ENCODE data around the gene ZFP36. TPM values are rescaled to one million over a fixed set of nuclear protein-coding genes. Genes with fewer than 3 reads are reported as not detected.
A peak's percentile ranks its signal among the peaks of the same experiment; 100 is the strongest.

Gene ZFP36
- total and polyA plus RNA-seq, 10 donors, result 63.2 to 396 (median 165) TPM

- WGBS, 5 donors, result 19 to 39% (median 27%) methylated on average over 13 to 17 of the region's 17 CpGs
These were observed 9.0 kb upstream of the ZFP36 start for GRCh38 chr19:39397360-39398296.

GRCh38 chr19:39398297-39398864 is 8.3 kb upstream of the ZFP36 start:
- Histone ChIP-seq H3K36me3 (peaks cover 0 to 48% (median 29%) of the 10 kb centered on the region in 6 donors), H3K27ac (peak overlapping the region; percentile 83 to 100 (median 98)), H3K4me3 (peak overlapping the region in 4 of 8 donors; percentile 1 to 62 (median 14)), H3K9me3 (no peaks in the 10 kb centered on the region), H3K27me3 (replicated peaks in 1 of 7) (no peaks in the 10 kb centered on the region), H3K4me1 (peaks cover 45 to 85% (median 71%) of the 10 kb centered on the region in 6 donors)
- 31 to 56% (median 48%) methylated on average over 8 to 11 of the region's 11 CpGs for WGBS, 5 donors
- peak; percentile 95 for DNase-seq
- intact Hi-C loops (cut with DNase I; ENCODE audit: low total_unique reads), result no loop called here
- peak in 1 of 11 experiments; percentile 5 for TF ChIP-seq CTCF (IDR thresholded peaks at IDR 0.05 in 8 of 11, conservative IDR thresholded peaks at IDR 0.05 in 3 of 11)
- TF ChIP-seq POLR2A (IDR thresholded peaks at IDR 0.05), result no peak
- TF ChIP-seq POLR2AphosphoS5 (IDR thresholded peaks at IDR 0.05), result peak; percentile 69 to 87 (median 84)

More at GRCh38 chr19:39397360-39398296, 9.0 kb upstream of the ZFP36 start:
- intact Hi-C loops (cut with DNase I; ENCODE audit: low total_unique reads), result no loop called here
- Histone ChIP-seq H3K4me1 (peaks cover 45 to 85% (median 67%) of the 10 kb centered on the region in 6 donors), H3K4me3 (peak overlapping the region in 4 of 8 donors; percentile 1 to 62 (median 14)), H3K9me3 (no peaks in the 10 kb centered on the region), H3K27ac (peak overlapping the region; percentile 83 to 100 (median 98)), H3K27me3 (replicated peaks in 1 of 7) (no peaks in the 10 kb centered on the region), H3K36me3 (peaks cover 0 to 56% (median 35%) of the 10 kb centered on the region in 6 donors)
- peak; percentile 98 to 99 (median 99) for TF ChIP-seq CTCF (IDR thresholded peaks at IDR 0.05 in 8 of 11, conservative IDR thresholded peaks at IDR 0.05 in 3 of 11)
- peak; percentile 86 to 94 (median 89) for TF ChIP-seq POLR2AphosphoS5 (IDR thresholded peaks at IDR 0.05)
- TF ChIP-seq POLR2A (IDR thresholded peaks at IDR 0.05), result peak in 1 of 3 donors; percentile 15
- DNase-seq, result peak; percentile 98

GRCh38 chr19:39399668-39400050 is 7.0 kb upstream of the ZFP36 start:
- Histone ChIP-seq H3K4me1 (peaks cover 51 to 87% (median 78%) of the 10 kb centered on the region in 6 donors), H3K9me3 (no peaks in the 10 kb centered on the region), H3K27ac (peak overlapping the region; percentile 83 to 100 (median 98)), H3K27me3 (replicated peaks in 1 of 7) (no peaks in the 10 kb centered on the region), H3K4me3 (peak overlapping the region in 1 of 8 donors; percentile 15), H3K36me3 (peaks cover 0 to 36% (median 17%) of the 10 kb centered on the region in 6 donors)
- intact Hi-C loops (cut with DNase I; ENCODE audit: low total_unique reads), result no loop called here
- 93 to 98% (median 97%) methylated on average over 4 of the region's 4 CpGs for WGBS, 5 donors
- TF ChIP-seq POLR2AphosphoS5 (IDR thresholded peaks at IDR 0.05), result peak in 1 of 3 donors; percentile 13
- TF ChIP-seq POLR2A (IDR thresholded peaks at IDR 0.05), result no peak
- DNase-seq, result no peak

- intact Hi-C loops (cut with DNase I; ENCODE audit: low total_unique reads), result no loop called here
- Histone ChIP-seq H3K27me3 (replicated peaks in 1 of 7) (no peaks in the 10 kb centered on the region), H3K4me1 (peaks cover 54 to 87% (median 80%) of the 10 kb centered on the region in 6 donors), H3K36me3 (peaks cover 0 to 32% (median 13%) of the 10 kb centered on the region in 6 donors), H3K4me3 (no peak overlapping the region), H3K27ac (peak overlapping the region; percentile 24 to 100 (median 99)), H3K9me3 (no peaks in the 10 kb centered on the region)
- 79 to 89% (median 85%) methylated on average over 4 of the region's 4 CpGs for WGBS, 5 donors
- no peak for DNase-seq
- TF ChIP-seq CTCF (IDR thresholded peaks at IDR 0.05 in 8 of 11, conservative IDR thresholded peaks at IDR 0.05 in 3 of 11), result no peak
- no peak for TF ChIP-seq POLR2AphosphoS5 (IDR thresholded peaks at IDR 0.05)
- no peak for TF ChIP-seq POLR2A (IDR thresholded peaks at IDR 0.05)
These were observed 6.6 kb upstream of the ZFP36 start for GRCh38 chr19:39400061-39400460.
